Activated naive CD8-positive, alpha-beta T cell (primary cell): ENCODE measurements around the gene ADCYAP1.

Experiments
- H3K27ac Mint-ChIP-seq: one replicate; pipeline ENCODE4 v1.8.0; 2021; ENCODE audit warnings: mixed read lengths
- H3K27me3 Mint-ChIP-seq: one replicate; pipeline ENCODE4 v1.8.0; 2021; ENCODE audit warnings: mixed read lengths
- H3K36me3 Mint-ChIP-seq: one replicate; pipeline ENCODE4 v1.8.0; 2021; ENCODE audit warnings: mixed read lengths
- H3K4me1 Mint-ChIP-seq: one replicate; pipeline ENCODE4 v1.8.0; 2021; ENCODE audit warnings: low read depth, mixed read lengths
- H3K4me3 Mint-ChIP-seq: one replicate; pipeline ENCODE4 v1.8.0; 2021; ENCODE audit warnings: mild to moderate bottlenecking, mixed read lengths
- H3K9me3 Mint-ChIP-seq: one replicate; pipeline ENCODE4 v1.8.0; 2021; ENCODE audit warnings: low read depth, mixed read lengths

ADCYAP1 gene

DNA sequence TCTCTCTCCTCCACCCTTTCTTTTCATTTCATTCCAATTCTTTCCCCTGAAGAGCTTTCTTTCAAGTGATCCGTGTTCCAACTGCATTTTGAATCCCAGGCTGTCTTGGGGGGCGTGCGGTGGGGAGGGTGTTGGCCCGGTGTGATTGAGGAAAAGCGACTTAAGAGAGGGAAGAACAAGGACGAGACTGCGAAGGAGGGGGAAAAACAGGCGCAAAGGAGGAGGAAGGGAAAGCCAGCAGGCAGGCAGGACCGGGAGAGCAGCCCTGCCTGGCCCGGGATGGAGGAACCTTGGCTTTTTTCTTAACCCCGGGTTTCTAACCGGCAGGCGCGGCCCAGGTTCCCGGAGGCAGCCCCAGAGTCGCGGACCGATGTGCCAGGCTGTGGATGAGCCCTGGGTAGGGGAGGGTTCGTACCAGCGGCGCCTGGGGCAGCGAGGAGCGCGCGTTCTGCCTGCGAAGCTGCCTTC, 1.3 kb downstream of the ADCYAP1 start:
- Mint-ChIP-seq H3K27ac (no peak overlapping the region), H3K27me3 (peaks cover 49% of the 10 kb centered on the region), H3K9me3 (peaks cover 3% of the 10 kb centered on the region), H3K4me1 (peaks cover 25% of the 10 kb centered on the region), H3K4me3 (peak overlapping the region; percentile 47), H3K36me3 (no peaks in the 10 kb centered on the region)

DNA sequence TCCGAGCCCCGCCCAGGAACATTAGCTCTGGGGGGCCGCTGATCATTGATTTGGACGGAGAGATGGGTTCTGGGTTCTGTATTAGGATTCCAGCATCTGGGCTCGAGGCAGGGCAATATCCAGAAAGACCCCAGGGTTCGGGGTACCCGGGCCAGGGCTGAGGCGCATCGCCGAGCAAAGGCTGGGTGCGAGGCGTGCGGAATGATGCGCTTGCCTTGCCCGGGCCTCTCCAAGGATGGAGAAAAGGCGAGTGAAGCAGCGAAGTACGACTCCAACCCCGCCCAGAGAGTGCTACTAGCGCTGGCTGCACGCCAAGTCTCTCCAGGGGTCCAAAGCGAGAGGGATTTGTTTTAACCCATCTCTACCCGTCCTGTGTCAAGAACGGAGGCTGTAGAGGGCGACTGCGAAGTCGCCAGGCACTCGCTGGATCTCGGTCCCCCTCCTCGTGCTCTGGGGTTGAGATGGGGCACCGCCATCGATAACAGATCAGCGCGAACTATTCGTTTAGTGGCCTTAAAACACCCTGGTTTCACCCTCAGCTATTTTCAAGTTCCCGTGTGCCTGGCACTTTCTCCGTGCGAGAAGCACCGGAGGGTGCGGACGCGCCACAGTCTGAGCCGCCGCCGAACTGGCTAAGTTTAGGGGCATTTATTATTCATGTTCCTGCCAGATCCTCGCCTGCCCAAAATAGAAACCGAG, 1.9 kb downstream of the ADCYAP1 start:
- H3K36me3 Mint-ChIP-seq, result no peaks in the 10 kb centered on the region
- H3K4me1 Mint-ChIP-seq, result peaks cover 25% of the 10 kb centered on the region
- H3K27ac Mint-ChIP-seq, result no peak overlapping the region

DNA sequence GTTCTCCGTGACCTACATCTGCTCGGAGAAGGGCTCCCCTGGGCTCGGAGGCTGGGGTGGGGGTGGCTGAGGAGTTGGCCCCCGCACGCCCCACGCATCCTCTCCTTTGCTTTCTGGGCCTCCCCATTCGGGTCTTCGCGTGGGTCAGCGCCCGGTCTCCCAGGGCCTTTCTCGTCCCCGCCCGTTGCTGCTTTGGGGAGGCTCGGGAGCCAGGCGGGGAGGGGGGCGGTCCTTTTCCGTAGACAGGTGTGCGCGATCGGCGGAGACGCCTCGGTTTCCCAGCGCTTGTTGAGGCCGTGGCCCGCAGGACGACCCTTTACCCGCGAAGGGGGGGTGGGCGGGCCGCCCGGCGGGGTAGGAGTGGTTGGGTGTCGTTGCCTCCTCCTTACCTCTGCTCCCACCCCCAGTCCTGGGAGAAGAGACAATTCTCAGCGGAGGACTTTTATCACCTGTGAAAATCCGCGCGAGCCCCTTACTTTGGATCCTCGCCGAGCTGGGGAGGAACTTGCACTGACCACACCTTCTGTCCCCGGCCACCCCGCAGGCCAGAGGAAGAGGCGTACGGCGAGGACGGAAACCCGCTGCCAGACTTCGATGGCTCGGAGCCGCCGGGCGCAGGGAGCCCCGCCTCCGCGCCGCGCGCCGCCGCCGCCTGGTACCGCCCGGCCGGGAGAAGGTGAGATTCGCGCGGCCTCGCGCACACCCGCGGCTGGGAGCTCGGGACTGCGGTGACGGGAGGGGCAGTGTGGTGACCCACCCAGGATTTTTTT, 2.6 kb downstream of the ADCYAP1 start:
- H3K36me3 Mint-ChIP-seq, result no peaks in the 10 kb centered on the region
- H3K27me3 Mint-ChIP-seq, result peaks cover 50% of the 10 kb centered on the region
- peaks cover 3% of the 10 kb centered on the region for H3K9me3 Mint-ChIP-seq
- H3K4me1 Mint-ChIP-seq, result peaks cover 25% of the 10 kb centered on the region
- H3K4me3 Mint-ChIP-seq, result peak overlapping the region; percentile 72
- H3K27ac Mint-ChIP-seq, result no peak overlapping the region

More for the DNA sequence above, 1.9 kb downstream of the ADCYAP1 start:
- H3K9me3 Mint-ChIP-seq, result peaks cover 3% of the 10 kb centered on the region
- peak overlapping the region; percentile 72 for H3K4me3 Mint-ChIP-seq
- H3K27me3 Mint-ChIP-seq, result peaks cover 50% of the 10 kb centered on the region

DNA sequence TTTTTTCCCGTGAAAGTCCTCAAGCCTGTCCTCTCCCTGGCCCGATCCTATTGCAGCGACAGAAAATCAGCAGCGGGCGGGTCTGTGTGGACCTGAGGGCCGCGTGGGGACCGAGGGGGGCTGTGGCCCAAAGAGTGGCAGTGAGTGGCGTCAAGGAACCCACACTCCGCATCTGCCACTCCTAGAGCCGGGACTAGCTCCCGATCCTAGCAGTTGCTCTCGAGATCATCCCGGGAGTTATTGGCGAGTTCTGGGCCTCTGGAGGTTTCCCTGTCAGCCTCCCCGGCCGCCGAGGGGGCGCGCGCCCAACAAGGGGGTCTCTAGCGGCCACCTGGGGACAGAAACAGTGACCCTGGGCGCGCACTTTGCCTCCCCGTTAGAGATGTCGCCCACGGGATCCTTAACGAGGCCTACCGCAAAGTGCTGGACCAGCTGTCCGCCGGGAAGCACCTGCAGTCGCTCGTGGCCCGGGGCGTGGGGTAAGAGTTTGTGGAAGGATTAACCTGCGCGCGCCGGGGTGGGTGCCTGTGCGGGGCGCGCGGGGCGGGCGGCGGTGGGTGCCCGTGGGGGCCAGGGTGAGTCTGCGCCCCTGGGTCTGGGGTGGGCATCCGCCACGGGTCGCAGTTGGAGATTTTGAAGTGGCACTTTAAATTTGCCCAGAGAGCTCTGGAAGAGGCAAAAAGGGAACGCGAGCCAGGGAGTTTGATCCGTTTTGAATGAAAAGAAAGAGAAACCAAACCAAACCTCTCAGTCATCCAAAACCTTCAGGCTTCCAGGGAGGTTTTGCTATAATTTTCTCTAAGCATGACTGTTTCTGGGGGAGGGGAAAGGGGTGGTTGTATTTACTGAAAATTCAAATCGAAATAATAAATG, 3.5 kb downstream of the ADCYAP1 start:
- H3K27me3 Mint-ChIP-seq, result peaks cover 46% of the 10 kb centered on the region
- peaks cover 25% of the 10 kb centered on the region for H3K4me1 Mint-ChIP-seq
- peaks cover 3% of the 10 kb centered on the region for H3K9me3 Mint-ChIP-seq
- peak overlapping the region; percentile 77 for H3K4me3 Mint-ChIP-seq
- H3K27ac Mint-ChIP-seq, result no peak overlapping the region
- H3K36me3 Mint-ChIP-seq, result no peaks in the 10 kb centered on the region

DNA sequence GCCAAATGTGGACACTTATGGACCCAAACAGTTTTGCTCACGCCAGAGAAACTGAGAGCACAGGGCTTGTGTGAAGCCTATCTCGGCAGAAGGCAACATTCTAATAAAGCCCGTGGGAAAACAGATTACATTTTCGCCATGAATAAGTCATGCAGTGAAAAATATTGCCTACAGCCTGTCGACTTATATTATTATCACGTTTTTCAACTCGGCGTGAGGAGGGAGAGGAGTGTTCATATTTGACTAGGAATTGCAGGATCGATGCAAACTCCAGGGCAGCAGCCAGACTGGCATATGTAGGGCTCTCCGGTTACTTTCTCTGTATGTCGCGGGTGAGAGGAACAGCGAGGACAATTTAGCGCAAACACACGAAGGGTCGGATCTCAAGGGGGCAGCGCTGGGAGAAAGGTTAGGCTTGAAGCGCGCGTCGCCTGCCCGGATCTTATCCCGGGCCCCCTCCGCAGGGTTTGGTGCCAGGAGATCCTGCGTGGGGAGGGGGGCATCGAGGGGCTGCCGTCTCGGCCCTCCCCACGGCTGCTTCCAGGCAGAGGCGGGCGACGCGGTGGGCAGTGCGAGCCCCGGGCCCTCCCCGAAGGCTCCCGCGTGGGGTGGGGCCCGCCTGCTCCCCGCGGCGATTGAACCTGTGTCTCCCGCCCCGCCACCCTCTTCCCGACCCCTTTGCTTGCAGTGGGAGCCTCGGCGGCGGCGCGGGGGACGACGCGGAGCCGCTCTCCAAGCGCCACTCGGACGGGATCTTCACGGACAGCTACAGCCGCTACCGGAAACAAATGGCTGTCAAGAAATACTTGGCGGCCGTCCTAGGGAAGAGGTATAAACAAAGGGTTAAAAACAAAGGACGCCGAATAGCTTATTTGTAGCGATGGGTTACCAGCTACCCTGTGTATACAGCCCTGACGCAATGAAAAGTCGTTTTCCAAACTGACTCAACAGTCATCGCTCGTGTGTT, 4.4 kb downstream of the ADCYAP1 start:
- Mint-ChIP-seq H3K36me3 (no peaks in the 10 kb centered on the region), H3K27me3 (peaks cover 37% of the 10 kb centered on the region), H3K4me1 (peaks cover 23% of the 10 kb centered on the region), H3K27ac (no peak overlapping the region), H3K4me3 (peak overlapping the region; percentile 77), H3K9me3 (peaks cover 3% of the 10 kb centered on the region)

DNA sequence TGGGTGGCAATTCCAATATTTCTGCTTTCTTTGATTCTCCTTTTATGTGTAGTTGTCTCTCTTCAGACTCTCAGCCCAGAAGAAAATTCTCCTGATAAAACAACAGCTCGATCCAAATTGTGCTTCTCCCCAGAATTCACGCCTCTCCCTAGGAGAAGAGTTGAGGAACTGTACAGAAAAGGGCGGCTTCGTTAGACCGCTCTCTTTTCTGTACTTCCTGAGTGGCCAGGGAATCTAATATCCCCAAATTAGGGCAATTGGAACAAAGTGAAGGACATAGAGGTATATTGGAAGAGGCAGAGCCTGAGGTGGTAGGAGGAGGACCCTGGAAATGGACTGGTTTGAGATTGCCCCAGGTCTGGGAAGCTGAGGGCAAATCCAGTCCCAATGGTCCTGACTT, 5.6 kb downstream of the ADCYAP1 start:
- H3K36me3 Mint-ChIP-seq, result no peaks in the 10 kb centered on the region
- no peaks in the 10 kb centered on the region for H3K9me3 Mint-ChIP-seq
- H3K4me3 Mint-ChIP-seq, result no peak overlapping the region
- peaks cover 18% of the 10 kb centered on the region for H3K4me1 Mint-ChIP-seq
- no peak overlapping the region for H3K27ac Mint-ChIP-seq
- peaks cover 32% of the 10 kb centered on the region for H3K27me3 Mint-ChIP-seq

DNA sequence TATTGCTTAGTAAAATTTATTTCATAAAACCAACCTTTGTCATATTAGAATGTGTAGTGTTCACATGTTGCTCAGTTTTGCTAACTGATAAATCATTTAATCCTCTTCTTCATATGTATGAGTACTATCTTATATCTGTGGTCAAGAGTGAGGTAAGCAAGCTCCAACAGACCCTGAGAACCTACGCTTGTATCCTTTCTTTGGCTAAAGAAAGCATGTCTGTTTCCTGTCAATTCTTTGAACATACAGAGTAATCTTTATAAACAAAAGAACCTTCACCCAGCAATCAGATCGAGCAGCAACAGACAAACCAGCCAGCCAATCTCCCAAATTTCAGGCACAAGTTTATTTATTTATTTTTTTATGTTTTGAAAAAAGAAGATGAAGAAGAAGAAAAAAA, 6.4 kb downstream of the ADCYAP1 start:
- H3K36me3 Mint-ChIP-seq, result no peaks in the 10 kb centered on the region
- no peak overlapping the region for H3K27ac Mint-ChIP-seq
- no peak overlapping the region for H3K4me3 Mint-ChIP-seq
- H3K4me1 Mint-ChIP-seq, result peaks cover 15% of the 10 kb centered on the region
- no peaks in the 10 kb centered on the region for H3K9me3 Mint-ChIP-seq
- peaks cover 31% of the 10 kb centered on the region for H3K27me3 Mint-ChIP-seq

DNA sequence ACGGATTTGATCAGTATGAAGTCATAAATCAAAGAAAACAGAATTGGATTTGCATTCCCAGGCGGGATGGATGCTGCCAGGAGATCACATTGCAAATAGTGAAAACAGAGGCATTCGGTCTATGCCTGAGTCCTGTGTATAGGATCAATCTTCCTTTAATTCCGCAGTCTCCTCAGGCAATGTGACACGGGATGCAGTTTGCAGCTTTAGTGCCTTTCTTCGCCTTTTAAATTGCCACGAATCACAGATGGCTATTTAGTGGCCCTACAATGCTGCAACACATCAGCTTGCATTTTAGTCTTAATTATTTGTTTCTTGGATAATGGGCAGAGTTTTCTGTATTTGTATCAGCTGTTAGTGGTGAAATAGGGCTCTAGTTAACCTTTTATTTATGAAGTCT, 6.8 kb downstream of the ADCYAP1 start:
- Mint-ChIP-seq H3K4me3 (no peak overlapping the region), H3K9me3 (no peaks in the 10 kb centered on the region), H3K36me3 (no peaks in the 10 kb centered on the region), H3K27me3 (peaks cover 34% of the 10 kb centered on the region), H3K27ac (no peak overlapping the region), H3K4me1 (peaks cover 13% of the 10 kb centered on the region)

DNA sequence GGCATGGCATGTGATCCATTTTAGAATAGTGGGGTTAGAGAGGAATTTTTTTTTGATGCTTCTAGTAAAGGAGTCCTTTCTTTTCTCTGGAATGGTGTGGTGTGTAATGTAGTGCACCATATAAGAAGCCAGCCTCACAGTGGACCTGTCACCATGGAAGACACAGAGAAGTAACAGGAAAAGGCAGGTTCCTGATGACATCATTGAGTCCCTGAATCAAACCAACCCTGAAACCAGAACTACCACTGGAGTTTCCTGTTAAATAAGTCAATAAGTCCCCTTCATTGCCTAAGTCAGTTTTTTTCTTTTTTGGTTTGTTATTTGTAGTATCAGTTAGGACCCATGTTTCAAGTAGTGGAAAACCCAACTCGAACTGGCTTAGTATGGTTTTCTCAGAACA, 11.9 kb downstream of the ADCYAP1 start:
- Mint-ChIP-seq H3K4me3 (no peak overlapping the region), H3K4me1 (no peaks in the 10 kb centered on the region), H3K36me3 (no peaks in the 10 kb centered on the region), H3K9me3 (no peaks in the 10 kb centered on the region), H3K27me3 (peaks cover 36% of the 10 kb centered on the region), H3K27ac (no peak overlapping the region)

DNA sequence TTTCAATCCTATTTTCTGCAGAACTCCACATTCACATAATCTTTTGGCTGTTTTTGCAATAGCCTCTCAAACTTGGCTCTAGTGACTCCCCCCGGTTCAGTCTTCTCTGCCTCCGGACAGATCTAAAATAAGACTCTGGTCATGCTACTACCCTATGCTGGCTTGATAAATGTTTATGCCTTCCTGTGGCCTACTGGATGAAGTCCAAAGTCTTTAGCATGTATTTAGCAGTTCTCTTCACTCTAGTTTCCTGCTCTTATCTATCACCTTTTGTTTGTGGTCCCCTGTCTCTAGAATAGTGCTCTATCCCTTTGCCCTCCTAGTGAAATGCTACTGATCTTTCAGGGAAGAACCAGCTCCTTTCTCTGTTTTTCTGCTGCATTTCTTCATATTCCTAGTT, 14.4 kb downstream of the ADCYAP1 start:
- no peak overlapping the region for H3K27ac Mint-ChIP-seq
- H3K27me3 Mint-ChIP-seq, result peaks cover 33% of the 10 kb centered on the region
- H3K4me1 Mint-ChIP-seq, result no peaks in the 10 kb centered on the region
- H3K4me3 Mint-ChIP-seq, result no peak overlapping the region
- no peaks in the 10 kb centered on the region for H3K36me3 Mint-ChIP-seq
- H3K9me3 Mint-ChIP-seq, result no peaks in the 10 kb centered on the region

DNA sequence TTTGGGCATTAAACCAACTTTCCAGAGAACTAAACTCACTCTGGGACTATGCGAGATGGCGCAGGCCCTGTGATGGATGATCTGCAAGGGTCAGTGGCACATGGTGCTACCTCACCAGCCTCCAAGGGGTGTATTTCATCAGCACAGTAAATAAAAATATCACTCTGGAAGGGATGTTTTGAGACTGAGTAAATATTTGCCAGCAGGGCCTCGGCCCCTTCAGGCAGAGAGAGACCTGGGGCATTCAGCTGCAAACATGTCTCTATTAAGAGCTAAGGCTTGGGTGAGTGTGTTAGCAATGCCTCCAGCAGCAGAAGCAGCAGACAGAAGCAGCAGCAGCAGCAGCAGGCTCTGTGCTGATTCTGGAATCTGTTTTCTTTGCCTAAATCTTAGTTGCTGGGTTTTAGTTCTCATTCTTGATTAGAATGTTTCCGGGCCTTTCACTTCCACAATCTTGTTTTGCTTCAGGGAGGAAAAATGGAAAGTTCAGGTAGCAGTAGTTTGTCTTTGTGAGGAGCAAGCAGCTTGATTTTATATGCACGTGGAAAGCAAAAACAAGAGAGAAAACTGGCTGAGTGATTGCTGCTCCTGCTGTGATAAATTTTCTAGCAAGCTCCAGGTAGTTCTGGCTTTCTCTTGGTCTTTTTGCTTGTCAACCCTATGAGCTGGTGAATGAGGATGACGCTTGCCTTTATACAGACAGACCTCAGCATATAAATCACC, 18.6 kb downstream of the ADCYAP1 start:
- H3K27me3 Mint-ChIP-seq, result peaks cover 22% of the 10 kb centered on the region
- no peak overlapping the region for H3K27ac Mint-ChIP-seq
- H3K36me3 Mint-ChIP-seq, result no peaks in the 10 kb centered on the region
- H3K9me3 Mint-ChIP-seq, result no peaks in the 10 kb centered on the region
- H3K4me1 Mint-ChIP-seq, result no peaks in the 10 kb centered on the region
- no peak overlapping the region for H3K4me3 Mint-ChIP-seq

DNA sequence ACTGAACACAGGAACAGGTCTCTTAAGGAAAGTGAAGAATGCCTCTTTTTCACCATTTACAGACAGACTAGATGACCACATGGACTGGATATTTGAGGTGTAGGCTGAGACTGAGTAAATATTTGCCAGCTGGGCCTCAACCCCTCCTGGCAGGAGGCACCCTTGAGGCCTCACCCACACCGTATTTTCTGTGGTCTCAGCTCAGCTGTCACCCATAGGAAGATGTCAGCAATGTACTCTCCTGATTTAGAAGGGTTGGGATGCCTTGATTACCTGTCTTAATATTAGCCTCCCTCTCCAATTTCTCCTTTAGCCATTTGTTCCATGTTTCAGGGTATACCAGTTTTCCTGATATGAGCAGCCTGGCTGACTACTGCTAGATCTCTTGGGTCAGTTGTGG, 20.3 kb downstream of the ADCYAP1 start:
- H3K27me3 Mint-ChIP-seq, result peaks cover 17% of the 10 kb centered on the region
- H3K36me3 Mint-ChIP-seq, result no peaks in the 10 kb centered on the region
- no peak overlapping the region for H3K4me3 Mint-ChIP-seq
- H3K4me1 Mint-ChIP-seq, result no peaks in the 10 kb centered on the region
- no peak overlapping the region for H3K27ac Mint-ChIP-seq
- no peaks in the 10 kb centered on the region for H3K9me3 Mint-ChIP-seq

DNA sequence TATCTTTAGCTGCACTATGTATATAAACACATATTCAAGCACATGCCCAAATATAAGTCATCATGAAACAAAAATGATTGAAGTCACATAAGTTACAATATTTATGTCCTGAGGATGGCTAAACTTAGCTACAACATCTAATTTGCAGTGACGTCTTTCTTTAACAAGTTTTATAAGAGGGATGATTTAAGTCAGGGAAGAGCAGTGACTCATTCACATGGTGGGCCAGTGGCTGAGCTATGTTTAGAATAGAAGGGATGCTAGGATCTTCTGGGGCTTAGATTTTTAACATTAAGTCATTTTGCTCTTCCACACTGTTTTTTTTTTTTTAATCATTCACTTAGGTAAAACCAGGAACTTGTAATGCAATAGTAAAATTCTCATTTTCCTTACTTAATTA, 22.3 kb downstream of the ADCYAP1 start:
- Mint-ChIP-seq H3K4me1 (no peaks in the 10 kb centered on the region), H3K9me3 (no peaks in the 10 kb centered on the region), H3K4me3 (no peak overlapping the region)

More for the DNA sequence above, 22.3 kb downstream of the ADCYAP1 start:
- Mint-ChIP-seq H3K27ac (no peak overlapping the region), H3K36me3 (no peaks in the 10 kb centered on the region), H3K27me3 (peaks cover 11% of the 10 kb centered on the region)
